NCI-H2107 (cell line): ENCODE data around the gene CLEC9A.

Experiments
- DNase-seq: peaks from one replicate; lab custom pipeline; 2025; lab: John Stamatoyannopoulos, UW

CLEC9A gene

GRCh38 chr12:10067942-10068341, 37.5 kb downstream of the CLEC9A start:
- DNase-seq: no peak

- DNase-seq: no peak
Observed at GRCh38 chr12:10068644-10069043, 38.2 kb downstream of the CLEC9A start.

- DNase-seq: no peak
Observed at GRCh38 chr12:10069099-10069498, 38.6 kb downstream of the CLEC9A start.

- DNase-seq: no peak
Observed at GRCh38 chr12:10069976-10070375, 39.5 kb downstream of the CLEC9A start.

GRCh38 chr12:10070380-10070779, 39.9 kb downstream of the CLEC9A start:
- DNase-seq: no peak

- DNase-seq: no peak
Observed at GRCh38 chr12:10072131-10072530, 41.6 kb downstream of the CLEC9A start.

GRCh38 chr12:10073261-10073660, 42.8 kb downstream of the CLEC9A start:
- DNase-seq: no peak

GRCh38 chr12:10075451-10075850, 45.0 kb downstream of the CLEC9A start:
- no peak for DNase-seq

GRCh38 chr12:10082117-10082874, 51.8 kb downstream of the CLEC9A start:
- no peak for DNase-seq

- no peak for DNase-seq
Observed at GRCh38 chr12:10084733-10085132, 54.3 kb downstream of the CLEC9A start.

- DNase-seq: no peak
Observed at GRCh38 chr12:10086387-10086786, 55.9 kb downstream of the CLEC9A start.

- no peak for DNase-seq
Observed at GRCh38 chr12:10088031-10088430, 57.5 kb downstream of the CLEC9A start.

- DNase-seq: no peak
Observed at GRCh38 chr12:10088955-10089900, 58.7 kb downstream of the CLEC9A start.

- no peak for DNase-seq
Observed at GRCh38 chr12:10094646-10095395, 64.3 kb downstream of the CLEC9A start.

GRCh38 chr12:10095971-10096370, 65.5 kb downstream of the CLEC9A start:
- no peak for DNase-seq

- no peak for DNase-seq
Observed at GRCh38 chr12:10097521-10097920, 67.0 kb downstream of the CLEC9A start.

GRCh38 chr12:10098791-10099190, 68.3 kb downstream of the CLEC9A start, which contains the start of gene CLEC1A:
Gene CLEC1A (minus strand): TSS chr12:10098985. CDS start chr12:10098922, 63 bp downstream.
- DNase-seq: no peak

- no peak for DNase-seq
Observed at GRCh38 chr12:10101042-10101579, 70.6 kb downstream of the CLEC9A start.

GRCh38 chr12:10101648-10102220, 71.3 kb downstream of the CLEC9A start:
- DNase-seq: no peak

- no peak for DNase-seq
Observed at GRCh38 chr12:10102322-10102721, 71.8 kb downstream of the CLEC9A start.

- no peak for DNase-seq
Observed at GRCh38 chr12:10110256-10110844, 79.9 kb downstream of the CLEC9A start.
